Bronchial smooth muscle cell (primary cell): Measurements from ENCODE around the gene CEP97. TPM values are rescaled to one million over a fixed set of nuclear protein-coding genes. Genes with fewer than 3 reads are reported as not detected.

Source experiments
- total RNA-seq: library from RNA; depleted of rRNA; stranded (reverse); fragments of >200 nt; gene quantifications from 2 replicates; pipeline ENCODE4 v1.2.1, GENCODE V29; 2014

Gene CEP97, protein sequence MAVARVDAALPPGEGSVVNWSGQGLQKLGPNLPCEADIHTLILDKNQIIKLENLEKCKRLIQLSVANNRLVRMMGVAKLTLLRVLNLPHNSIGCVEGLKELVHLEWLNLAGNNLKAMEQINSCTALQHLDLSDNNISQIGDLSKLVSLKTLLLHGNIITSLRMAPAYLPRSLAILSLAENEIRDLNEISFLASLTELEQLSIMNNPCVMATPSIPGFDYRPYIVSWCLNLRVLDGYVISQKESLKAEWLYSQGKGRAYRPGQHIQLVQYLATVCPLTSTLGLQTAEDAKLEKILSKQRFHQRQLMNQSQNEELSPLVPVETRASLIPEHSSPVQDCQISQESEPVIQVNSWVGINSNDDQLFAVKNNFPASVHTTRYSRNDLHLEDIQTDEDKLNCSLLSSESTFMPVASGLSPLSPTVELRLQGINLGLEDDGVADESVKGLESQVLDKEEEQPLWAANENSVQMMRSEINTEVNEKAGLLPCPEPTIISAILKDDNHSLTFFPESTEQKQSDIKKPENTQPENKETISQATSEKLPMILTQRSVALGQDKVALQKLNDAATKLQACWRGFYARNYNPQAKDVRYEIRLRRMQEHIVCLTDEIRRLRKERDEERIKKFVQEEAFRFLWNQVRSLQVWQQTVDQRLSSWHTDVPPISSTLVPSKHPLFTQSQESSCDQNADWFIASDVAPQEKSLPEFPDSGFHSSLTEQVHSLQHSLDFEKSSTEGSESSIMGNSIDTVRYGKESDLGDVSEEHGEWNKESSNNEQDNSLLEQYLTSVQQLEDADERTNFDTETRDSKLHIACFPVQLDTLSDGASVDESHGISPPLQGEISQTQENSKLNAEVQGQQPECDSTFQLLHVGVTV
- total RNA-seq, result 8.7 and 10.1 TPM in 2 replicates

DNA sequence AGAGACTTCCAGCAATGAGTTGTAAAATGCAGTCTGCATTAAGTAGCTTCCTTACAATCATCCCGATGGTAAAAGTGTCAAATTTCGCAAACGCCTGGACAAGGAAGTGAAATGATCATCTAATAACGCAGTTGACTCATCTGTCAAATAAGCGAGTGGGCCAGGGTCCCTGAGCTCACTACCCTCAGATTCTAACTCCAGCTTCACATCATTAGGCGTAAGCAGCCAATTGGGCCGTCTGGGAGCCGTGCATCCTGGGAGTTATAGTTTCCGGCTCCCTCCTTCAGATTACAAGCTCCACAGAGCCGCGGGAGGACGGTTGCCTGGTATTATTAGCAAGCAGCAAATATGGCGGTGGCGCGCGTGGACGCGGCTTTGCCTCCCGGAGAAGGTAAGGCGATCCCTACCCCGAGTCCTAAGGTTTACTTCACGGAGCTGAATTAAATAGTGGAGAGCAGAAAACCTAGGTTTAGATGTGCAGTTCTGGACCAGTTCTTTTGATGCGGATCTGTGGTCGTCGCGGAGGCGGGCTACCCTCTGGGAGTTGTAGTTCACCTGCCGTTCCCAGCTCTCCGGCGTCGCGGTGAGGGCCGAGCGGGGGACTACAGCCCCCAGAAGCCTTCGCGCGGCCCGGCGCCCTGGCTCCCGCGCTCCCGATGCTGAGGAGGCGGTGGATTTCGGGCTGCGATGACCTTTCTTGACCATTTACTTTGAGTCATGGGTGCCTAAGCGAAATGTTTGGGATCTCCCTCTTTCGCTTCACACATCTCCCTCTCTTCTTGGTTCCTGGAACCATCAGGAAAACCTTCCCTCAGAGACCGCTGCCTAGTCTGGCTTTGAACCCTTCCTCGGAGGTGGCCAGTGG is at the start of gene CEP97:
Gene CEP97 (plus strand): TSS at position 286 of the 865 bp plus-strand sequence. CDS start 63 bp downstream, at position 349.

DNA sequence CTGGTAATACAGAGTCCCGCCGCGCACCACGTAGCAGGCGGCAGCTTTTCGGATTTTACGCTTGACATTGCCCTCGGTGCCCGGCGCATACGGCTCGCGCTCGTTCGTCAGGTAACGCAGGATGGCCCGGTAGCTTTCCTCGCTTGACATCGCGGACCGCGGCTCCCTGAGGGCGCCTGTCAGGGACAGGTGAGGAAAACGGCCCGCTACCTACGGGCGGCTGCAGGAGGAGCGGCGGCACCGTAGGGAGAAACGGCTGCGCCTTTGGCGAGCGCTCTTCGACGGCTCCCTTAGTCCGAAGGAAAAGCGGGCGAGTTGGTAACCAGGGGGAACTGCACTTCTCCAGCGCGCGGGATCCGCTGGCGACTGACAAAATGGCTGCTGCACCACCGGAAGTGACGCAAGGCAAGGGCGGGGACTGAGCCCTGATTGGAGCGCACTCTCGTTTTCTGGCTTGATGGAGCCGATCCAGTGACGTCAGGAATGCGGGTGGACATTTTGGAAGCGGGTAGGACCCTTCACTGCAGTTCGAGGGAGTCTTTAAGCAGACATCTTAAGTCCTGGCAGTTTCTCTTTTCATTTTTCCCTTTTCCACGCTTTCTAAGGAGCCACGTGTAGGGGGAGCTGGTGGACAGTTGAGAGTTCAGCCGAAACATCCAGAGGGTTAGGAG is 47.5 kb upstream of the CEP97 start, which contains the start of gene ZBTB11:
Gene ZBTB11 (minus strand): TSS at position 368 of the 671 bp plus-strand sequence. CDS start 218 bp downstream, at position 150.

DNA sequence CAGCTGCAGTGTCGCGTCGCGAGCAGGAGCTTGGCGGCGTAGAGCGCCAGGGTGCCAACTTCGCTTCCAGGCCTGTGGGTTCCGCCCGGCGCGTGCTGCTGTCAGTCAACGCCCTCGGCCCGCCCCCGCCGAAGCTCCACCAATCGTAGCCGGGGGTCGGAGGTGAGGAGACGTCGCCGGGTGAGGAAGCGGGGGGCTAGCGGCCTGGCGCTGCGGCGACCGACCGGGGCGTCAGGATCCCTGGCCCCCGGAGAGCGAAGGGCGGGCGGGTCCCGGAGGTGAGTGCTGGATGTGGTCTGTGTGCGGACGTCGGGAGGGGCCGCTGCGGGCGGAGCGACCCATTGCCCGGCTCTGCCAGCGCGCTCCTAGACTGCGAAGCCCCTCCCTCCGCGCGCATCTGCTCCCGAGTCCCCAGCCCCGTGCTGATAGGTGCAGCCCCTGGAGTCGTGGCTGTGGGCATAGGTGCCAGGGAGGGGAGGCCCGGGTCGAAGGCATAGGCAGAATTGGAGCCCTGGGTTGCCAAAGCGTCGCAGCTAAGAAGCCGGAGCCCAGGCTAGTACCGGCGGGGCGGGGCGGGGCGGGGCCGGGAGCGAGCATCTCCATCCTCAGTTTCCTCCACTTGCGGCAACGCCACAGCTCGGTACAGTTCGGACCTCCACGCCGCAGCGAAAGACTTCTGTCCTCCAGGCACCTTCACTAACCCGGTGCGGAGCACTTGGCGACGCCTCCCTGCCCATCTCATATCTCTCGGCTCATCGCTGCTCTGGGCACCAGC is 54.8 kb downstream of the CEP97 start, which contains the start of gene NXPE3:
Gene NXPE3 (plus strand): TSS at position 165 of the 775 bp plus-strand sequence. CDS start 6,386 bp downstream, outside the sequence.

Other genes starting within 250 kb of the CEP97 start
- gene SENP7, start 211.4 kb upstream of the CEP97 start, total RNA-seq, result 14.0 and 17.2 TPM in 2 replicates
- 10.0 and 21.6 TPM in 2 replicates for gene TRMT10C, start 162.7 kb upstream of the CEP97 start, total RNA-seq
- 52.7 and 103 TPM in 2 replicates for gene PCNP, start 150.4 kb upstream of the CEP97 start, total RNA-seq
- 15.8 and 16.2 TPM in 2 replicates for gene ZBTB11, start 47.5 kb upstream of the CEP97 start, total RNA-seq
- gene RPL24, start 37.9 kb upstream of the CEP97 start, total RNA-seq, result 1,287 and 2,144 TPM in 2 replicates
- 16.0 and 18.9 TPM in 2 replicates for gene NXPE3, start 54.6 kb downstream of the CEP97 start, total RNA-seq
- gene NFKBIZ, start 124.9 kb downstream of the CEP97 start, total RNA-seq, result 14.6 and 15.1 TPM in 2 replicates